PC-9 (cell line): Measurements from ENCODE around the gene SMPDL3B. TPM values are rescaled to one million over a fixed set of nuclear protein-coding genes. Genes with fewer than 3 reads are reported as not detected.

Experiments
- BruUV-seq: library from RNA; stranded (reverse); fragments of 400-500 nt; replicated peaks from 2 replicates; lab custom pipeline; 2021; lab: Mats Ljungman, UMichigan
- CTCF ChIA-PET: fragments of 300-600 bp; sonication (Branson Sonifier 250); formaldehyde crosslinking; loops from one replicate; lab custom pipeline; 2022; ENCODE audit warnings: antibody characterized with exemption; lab: Charles Lee
- POLR2A ChIA-PET: fragments of 300-600 bp; sonication (Branson Sonifier 250); formaldehyde crosslinking; loops from one replicate; lab custom pipeline; 2022; ENCODE audit warnings: antibody characterized with exemption; ENCODE audit not compliant: unreplicated experiment; lab: Charles Lee
- DNase-seq, 2 experiments: peaks; one replicate each; pipeline versions ENCODE4 v3.0.0 to v3.0.0-alpha.2; 2015 to 2022; ENCODE audit warnings: mixed read lengths in 1 of 2
- H2AFZ ChIP-seq: fragments of 200-600 bp; sonication (generic); 2 replicates; pipeline ENCODE4 v1.8.1; 2017; ENCODE audit warnings: antibody characterized with exemption
- H3F3A ChIP-seq: fragments of 200-600 bp; sonication (generic); 2 replicates; pipeline ENCODE4 v1.8.1; 2017; ENCODE audit warnings: antibody characterized with exemption, mild to moderate bottlenecking, low read depth; ENCODE audit not compliant: insufficient read depth
- H3K27ac ChIP-seq: fragments of 200-600 bp; sonication (generic); 2 replicates; pipeline ENCODE4 v1.6.1; 2016; ENCODE audit warnings: mixed run types
- H3K27me3 ChIP-seq: fragments of 200-600 bp; sonication (generic); 2 replicates; pipeline ENCODE4 v1.6.1; 2016; ENCODE audit warnings: low read depth, mixed run types; ENCODE audit not compliant: insufficient read depth
- H3K36me3 ChIP-seq: fragments of 200-600 bp; sonication (generic); 2 replicates; pipeline ENCODE4 v1.6.1; 2016; ENCODE audit warnings: low read depth, mixed run types
- H3K4me1 ChIP-seq: fragments of 200-600 bp; sonication (generic); replicated peaks from 2 replicates; pipeline ENCODE4 v1.6.1; 2016; ENCODE audit warnings: mixed run types; ENCODE audit not compliant: insufficient read depth
- H3K4me2 ChIP-seq: fragments of 200-600 bp; sonication (generic); 2 replicates; pipeline ENCODE4 v1.6.1; 2017; ENCODE audit warnings: mixed run types
- H3K4me3 ChIP-seq: fragments of 200-600 bp; sonication (generic); 2 replicates; pipeline ENCODE4 v1.6.1; 2016; ENCODE audit warnings: mixed run types
- H3K79me2 ChIP-seq: fragments of 200-600 bp; sonication (generic); 2 replicates; pipeline ENCODE4 v1.6.1; 2017; ENCODE audit warnings: low read depth, mixed run types
- H3K9me2 ChIP-seq: fragments of 200-600 bp; sonication (generic); 2 replicates; pipeline ENCODE4 v1.8.1; 2017; ENCODE audit warnings: mild to moderate bottlenecking; ENCODE audit not compliant: insufficient read depth
- H3K9me3 ChIP-seq: fragments of 200-600 bp; sonication (generic); 2 replicates; pipeline ENCODE4 v1.8.1; 2016; ENCODE audit warnings: low read depth; ENCODE audit not compliant: insufficient read depth
- H4K20me1 ChIP-seq: fragments of 200-600 bp; sonication (generic); 2 replicates; pipeline ENCODE4 v1.8.1; 2017; ENCODE audit not compliant: insufficient read depth
- CTCF ChIP-seq: fragments of 200-600 bp; sonication (generic); conservative IDR thresholded peaks from 2 replicates; pipeline ENCODE4 v1.6.1; 2017; ENCODE audit warnings: mixed run types, antibody characterized with exemption, mild to moderate bottlenecking, moderate library complexity
- EZH2 ChIP-seq: fragments of 200-600 bp; sonication (generic); IDR thresholded peaks from 2 replicates; pipeline ENCODE4 v1.8.0; 2017; ENCODE audit warnings: antibody characterized with exemption, low read depth
- intact Hi-C: fragments of 100-400 bp; cut with micrococcal nuclease; formaldehyde crosslinking; loops from one replicate; pipeline ENCODE4 v1.10.0; 2022; ENCODE audit not compliant: unreplicated experiment
- total RNA-seq: library from RNA; stranded (reverse); gene quantifications from 2 replicates; pipeline ENCODE4 v1.2.3, GENCODE V29; 2021

Gene SMPDL3B
- total RNA-seq, 1 experiment from 2014 or later: 26.5 TPM

GRCh38 chr1:27970401-27970800, 35.6 kb downstream of the SMPDL3B start:
- no TSS peak for BruUV-seq
- intact Hi-C loops: loop anchor here (10.0 kb wide), 1 partner anchor 306 kb away; no protein-coding TSS in a partner anchor
- no peaks in the 10 kb centered on the region for H4K20me1 ChIP-seq
- peaks cover 12% of the 10 kb centered on the region for H3F3A ChIP-seq
- no peak overlapping the region for H3K4me2 ChIP-seq
- ChIA-PET CTCF (no interaction called here), POLR2A (interaction anchor here (0.7 kb wide), 1 partner anchor 35 kb away, joined by 8 read pairs; no protein-coding TSS in a partner anchor)
- no peaks in the 10 kb centered on the region for H3K27me3 ChIP-seq
- H3K9me3 ChIP-seq: no peaks in the 10 kb centered on the region
- H3K79me2 ChIP-seq: no peaks in the 10 kb centered on the region
- TF ChIP-seq CTCF: no peak
- TF ChIP-seq EZH2: no peak
- peaks cover 28% of the 10 kb centered on the region for H3K4me1 ChIP-seq
- H3K36me3 ChIP-seq: no peaks in the 10 kb centered on the region
- H2AFZ ChIP-seq: no peak overlapping the region
- H3K27ac ChIP-seq: no peak overlapping the region
- DNase-seq: no peak
- no peaks in the 10 kb centered on the region for H3K9me2 ChIP-seq
- no peak overlapping the region for H3K4me3 ChIP-seq

GRCh38 chr1:27971674-27972073, 36.9 kb downstream of the SMPDL3B start:
- no peaks in the 10 kb centered on the region for H3K27me3 ChIP-seq
- no peak overlapping the region for H3K27ac ChIP-seq
- H3K9me3 ChIP-seq: no peaks in the 10 kb centered on the region
- ChIA-PET CTCF (no interaction called here), POLR2A (no interaction called here)
- no peak overlapping the region for H3K4me2 ChIP-seq
- H2AFZ ChIP-seq: no peak overlapping the region
- H3K36me3 ChIP-seq: no peaks in the 10 kb centered on the region
- TF ChIP-seq CTCF: no peak
- TF ChIP-seq EZH2: no peak
- no peaks in the 10 kb centered on the region for H4K20me1 ChIP-seq
- peaks cover 23% of the 10 kb centered on the region for H3K4me1 ChIP-seq
- DNase-seq: no peak
- H3F3A ChIP-seq: peaks cover 12% of the 10 kb centered on the region
- H3K79me2 ChIP-seq: no peaks in the 10 kb centered on the region
- no peaks in the 10 kb centered on the region for H3K9me2 ChIP-seq
- intact Hi-C loops: loop anchor here (10.0 kb wide), 1 partner anchor 307 kb away; no protein-coding TSS in a partner anchor
- no TSS peak for BruUV-seq
- no peak overlapping the region for H3K4me3 ChIP-seq

GRCh38 chr1:27972141-27972540, 37.3 kb downstream of the SMPDL3B start:
- Histone ChIP-seq H3K4me3 (no peak overlapping the region), H2AFZ (no peak overlapping the region), H3F3A (peaks cover 10% of the 10 kb centered on the region), H3K9me2 (no peaks in the 10 kb centered on the region), H3K27ac (no peak overlapping the region), H3K27me3 (no peaks in the 10 kb centered on the region), H4K20me1 (no peaks in the 10 kb centered on the region), H3K36me3 (no peaks in the 10 kb centered on the region), H3K79me2 (no peaks in the 10 kb centered on the region), H3K4me1 (peaks cover 19% of the 10 kb centered on the region), H3K9me3 (no peaks in the 10 kb centered on the region), H3K4me2 (no peak overlapping the region)
- ChIA-PET POLR2A (no interaction called here), CTCF (no interaction called here)
- BruUV-seq: no TSS peak
- no peak for TF ChIP-seq CTCF
- TF ChIP-seq EZH2: no peak
- no peak for DNase-seq
- intact Hi-C loops: loop anchor here (10.0 kb wide), 1 partner anchor 307 kb away; no protein-coding TSS in a partner anchor
